ENCODE results near the gene PTPRF. TPM values are rescaled to one million over a fixed set of nuclear protein-coding genes. Genes with fewer than 3 reads are reported as not detected.
A peak's percentile ranks its signal among the peaks of the same experiment; 100 is the strongest.

Gene PTPRF
- total RNA-seq, 1 donor: 42.7 TPM

DNA sequence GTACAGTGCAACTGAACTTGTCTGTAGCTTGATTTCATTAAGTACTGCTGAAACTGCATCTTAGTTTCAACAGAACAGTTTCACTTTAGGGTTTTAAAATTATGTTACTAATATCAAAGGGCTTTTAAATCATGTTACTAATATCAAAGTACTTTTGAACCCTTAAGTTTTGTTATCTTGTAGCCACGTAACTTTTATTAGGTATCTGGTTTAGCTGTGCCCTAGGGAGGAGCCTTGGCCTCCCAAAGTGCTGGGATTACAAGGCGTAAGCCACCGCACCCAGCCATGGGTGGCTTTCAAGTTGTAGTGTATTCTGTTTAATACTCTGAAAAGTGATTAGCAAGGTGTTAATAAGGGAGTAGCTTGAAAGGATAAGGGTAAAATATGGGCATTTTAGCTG lies 121.2 kb downstream of the PTPRF start:
- peak overlapping the region; percentile 98 for H3K4me3 ChIP-seq (ENCODE audit: low read depth, low read length)
- no peak for TF ChIP-seq CTCF (IDR thresholded peaks at IDR 0.05; ENCODE audit: insufficient read depth, low read depth, low read length)
- peak; percentile 33 for DNase-seq (ENCODE audit: low read depth)

GRCh38 chr1:43653339-43653738 lies 122.7 kb downstream of the PTPRF start:
- no peak overlapping the region for H3K4me3 ChIP-seq (ENCODE audit: low read depth, low read length)
- DNase-seq (ENCODE audit: low read depth): peak; percentile 25
- peak; percentile 42 for TF ChIP-seq CTCF (IDR thresholded peaks at IDR 0.05; ENCODE audit: insufficient read depth, low read depth, low read length)

GRCh38 chr1:43653893-43654292 lies 123.2 kb downstream of the PTPRF start:
- TF ChIP-seq CTCF (IDR thresholded peaks at IDR 0.05; ENCODE audit: insufficient read depth, low read depth, low read length): no peak
- H3K4me3 ChIP-seq (ENCODE audit: low read depth, low read length): no peak overlapping the region
- DNase-seq (ENCODE audit: low read depth): no peak

DNA sequence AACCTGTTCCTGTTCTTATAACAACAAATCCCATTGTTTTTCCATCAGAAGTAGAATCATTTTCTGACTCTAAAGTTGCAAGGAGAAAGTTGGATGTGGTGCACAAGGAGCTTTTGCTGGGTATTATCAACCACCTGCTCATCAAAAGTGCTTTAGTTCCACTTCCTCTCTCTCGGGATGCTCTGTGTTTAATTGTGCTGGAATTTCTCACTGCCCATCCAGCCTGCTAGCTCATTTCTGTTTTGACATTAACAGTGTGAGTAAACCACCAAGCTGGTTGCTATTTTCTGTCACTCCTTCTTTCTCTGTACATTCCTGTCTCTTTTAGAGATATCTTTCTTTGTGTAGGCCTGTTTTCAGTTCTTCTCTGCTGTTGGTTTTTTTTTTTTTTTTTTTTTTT lies 125.3 kb downstream of the PTPRF start:
- no peak for DNase-seq (ENCODE audit: low read depth)
- H3K4me3 ChIP-seq (ENCODE audit: low read depth, low read length): no peak overlapping the region
- TF ChIP-seq CTCF (IDR thresholded peaks at IDR 0.05; ENCODE audit: insufficient read depth, low read depth, low read length): no peak

DNA sequence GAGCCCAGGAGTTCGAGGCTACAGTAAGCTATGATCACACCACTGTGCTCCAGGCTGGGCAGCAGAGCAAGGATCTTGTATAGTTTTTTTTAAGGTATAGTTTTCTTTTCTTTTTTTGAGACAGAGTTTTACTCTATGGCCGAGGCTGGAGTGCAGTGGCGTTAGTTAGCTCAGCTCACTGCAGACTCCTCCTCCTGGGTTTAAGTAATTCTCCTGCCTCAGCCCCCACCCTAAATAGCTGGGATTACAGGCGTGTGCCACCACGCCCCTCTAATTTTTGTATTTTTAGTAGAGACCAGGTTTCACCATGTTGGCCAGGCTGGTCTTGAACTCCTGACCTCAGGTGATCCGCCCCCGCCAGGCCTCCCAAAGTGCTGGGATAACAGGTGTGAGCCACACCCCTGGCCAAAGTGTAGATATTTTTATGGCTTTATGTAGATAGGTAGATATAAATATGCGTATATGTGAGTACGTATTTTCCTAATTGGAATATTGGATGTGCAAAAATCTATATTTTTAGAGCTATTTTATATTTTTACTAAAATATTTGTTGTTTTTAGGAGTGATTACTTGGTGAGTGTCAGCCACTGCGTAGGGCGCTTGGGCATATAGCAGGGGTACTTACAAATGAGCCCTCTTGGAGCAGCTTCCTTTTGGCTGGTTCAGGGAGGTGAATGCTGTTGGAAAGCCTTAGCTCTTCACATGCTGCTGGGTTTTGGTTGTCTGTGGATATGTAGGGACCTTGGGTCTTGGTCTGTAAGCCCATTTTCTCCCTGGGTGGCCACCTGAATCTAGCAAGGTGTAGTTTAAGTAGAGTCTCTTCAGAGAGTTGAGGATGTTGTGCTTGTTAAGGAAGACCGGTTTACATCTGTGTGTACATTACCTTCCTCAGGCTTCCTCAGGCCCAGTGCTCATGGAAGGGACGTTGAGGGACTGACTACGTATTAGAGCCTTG lies 128.8 kb downstream of the PTPRF start:
- H3K4me3 ChIP-seq (ENCODE audit: low read depth, low read length): no peak overlapping the region
- TF ChIP-seq CTCF (IDR thresholded peaks at IDR 0.05; ENCODE audit: insufficient read depth, low read depth, low read length): no peak
- no peak for DNase-seq (ENCODE audit: low read depth)

DNA sequence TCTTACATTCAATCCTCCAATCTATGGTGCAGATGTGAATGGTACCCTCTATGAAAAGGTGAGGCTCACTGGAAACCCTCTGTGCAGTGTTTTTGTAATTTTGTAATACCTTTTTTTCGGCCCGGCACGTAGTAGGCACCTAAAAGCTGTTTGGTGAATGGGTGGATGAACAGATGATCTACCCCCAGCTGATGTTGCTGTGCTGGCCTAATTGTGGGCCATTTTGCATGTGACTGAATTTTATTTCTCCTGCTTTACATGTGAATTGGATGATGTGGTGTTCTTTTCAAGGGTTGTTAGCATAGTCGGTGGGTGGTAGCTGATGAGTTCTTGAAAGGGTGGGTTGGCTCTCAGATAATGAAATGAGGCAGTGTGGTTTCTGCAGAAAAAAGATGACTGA lies 129.7 kb downstream of the PTPRF start:
- DNase-seq (ENCODE audit: low read depth): no peak
- TF ChIP-seq CTCF (IDR thresholded peaks at IDR 0.05; ENCODE audit: insufficient read depth, low read depth, low read length): no peak
- no peak overlapping the region for H3K4me3 ChIP-seq (ENCODE audit: low read depth, low read length)
